ENCODE data around the gene HSPA1B.
"Not testable (repeated sequence)": the region's sequence is repeated elsewhere in the genome, so short reads cannot be mapped to it uniquely, and the experiment has no call there.

HSPA1B gene

GRCh38 chr6:31825553-31825952 lies 2.0 kb upstream of the HSPA1B start:
- peaks cover 21% of the 10 kb centered on the region for H3K36me3 Mint-ChIP-seq (ENCODE audit: insufficient read depth)
- DNase-seq (no peak), ATAC-seq (replicated peaks) (no peak)
- H3K4me3 Mint-ChIP-seq, result peak overlapping the region; percentile 96 to 97
- H3K27me3 Mint-ChIP-seq, result no peaks in the 10 kb centered on the region
- peak overlapping the region; percentile 96 to 97 for H3K27ac Mint-ChIP-seq
- H3K9me3 Mint-ChIP-seq, result no peaks in the 10 kb centered on the region
- peaks cover 25 to 46% of the 10 kb centered on the region in 2 donors for H3K4me1 Mint-ChIP-seq (ENCODE audit: low read depth in 2 of 2)

- no peaks in the 10 kb centered on the region for H3K27me3 Mint-ChIP-seq
- peak overlapping the region; percentile 96 to 97 for H3K27ac Mint-ChIP-seq
- peaks cover 18% of the 10 kb centered on the region for H3K36me3 Mint-ChIP-seq (ENCODE audit: insufficient read depth)
- H3K4me3 Mint-ChIP-seq, result peak overlapping the region; percentile 96 to 97
- H3K9me3 Mint-ChIP-seq, result no peaks in the 10 kb centered on the region
- peaks cover 23 to 45% of the 10 kb centered on the region in 2 donors for H3K4me1 Mint-ChIP-seq (ENCODE audit: low read depth in 2 of 2)
- ATAC-seq (replicated peaks) (peak; percentile 11), DNase-seq (no peak)
Observed at GRCh38 chr6:31826793-31827285, 699 bp upstream of the HSPA1B start.

DNA sequence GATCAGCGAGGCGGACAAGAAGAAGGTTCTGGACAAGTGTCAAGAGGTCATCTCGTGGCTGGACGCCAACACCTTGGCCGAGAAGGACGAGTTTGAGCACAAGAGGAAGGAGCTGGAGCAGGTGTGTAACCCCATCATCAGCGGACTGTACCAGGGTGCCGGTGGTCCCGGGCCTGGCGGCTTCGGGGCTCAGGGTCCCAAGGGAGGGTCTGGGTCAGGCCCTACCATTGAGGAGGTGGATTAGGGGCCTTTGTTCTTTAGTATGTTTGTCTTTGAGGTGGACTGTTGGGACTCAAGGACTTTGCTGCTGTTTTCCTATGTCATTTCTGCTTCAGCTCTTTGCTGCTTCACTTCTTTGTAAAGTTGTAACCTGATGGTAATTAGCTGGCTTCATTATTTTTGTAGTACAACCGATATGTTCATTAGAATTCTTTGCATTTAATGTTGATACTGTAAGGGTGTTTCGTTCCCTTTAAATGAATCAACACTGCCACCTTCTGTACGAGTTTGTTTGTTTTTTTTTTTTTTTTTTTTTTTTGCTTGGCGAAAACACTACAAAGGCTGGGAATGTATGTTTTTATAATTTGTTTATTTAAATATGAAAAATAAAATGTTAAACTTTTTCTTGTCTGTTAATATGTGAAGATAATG lies 2.2 kb downstream of the HSPA1B start:
- Mint-ChIP-seq H3K4me3 (peak overlapping the region; percentile 87 to 88), H3K9me3 (no peaks in the 10 kb centered on the region), H3K27me3 (no peaks in the 10 kb centered on the region), H3K27ac (peak overlapping the region; percentile 90 to 93), H3K4me1 (ENCODE audit: low read depth in 2 of 2) (peaks cover 17 to 33% of the 10 kb centered on the region in 2 donors), H3K36me3 (ENCODE audit: insufficient read depth) (peaks cover 20% of the 10 kb centered on the region)
- DNase-seq (no peak), ATAC-seq (replicated peaks) (peak; percentile 31)

GRCh38 chr6:31830886-31831335 lies 3.4 kb downstream of the HSPA1B start:
- Mint-ChIP-seq H3K9me3 (no peaks in the 10 kb centered on the region), H3K36me3 (ENCODE audit: insufficient read depth) (peaks cover 28% of the 10 kb centered on the region), H3K4me3 (peak overlapping the region; percentile 87 to 88), H3K4me1 (ENCODE audit: low read depth in 2 of 2) (peaks cover 23 to 35% of the 10 kb centered on the region in 2 donors), H3K27ac (peak overlapping the region; percentile 90 to 93), H3K27me3 (no peaks in the 10 kb centered on the region)
- DNase-seq, result no peak
- no peak for ATAC-seq (replicated peaks)

- Mint-ChIP-seq H3K36me3 (ENCODE audit: insufficient read depth) (peaks cover 34% of the 10 kb centered on the region), H3K4me3 (peak overlapping the region; percentile 87 to 88), H3K4me1 (ENCODE audit: low read depth in 2 of 2) (peaks cover 29 to 39% of the 10 kb centered on the region in 2 donors), H3K9me3 (no peaks in the 10 kb centered on the region), H3K27me3 (no peaks in the 10 kb centered on the region), H3K27ac (peak overlapping the region in 1 of 2 donors; percentile 44)
- ATAC-seq (replicated peaks), result no peak
- DNase-seq, result no peak
Observed at GRCh38 chr6:31831350-31832215, 4.0 kb downstream of the HSPA1B start.

GRCh38 chr6:31834367-31835250 lies 7.1 kb downstream of the HSPA1B start:
- H3K36me3 Mint-ChIP-seq (ENCODE audit: insufficient read depth), result peaks cover 57% of the 10 kb centered on the region
- H3K27me3 Mint-ChIP-seq, result no peaks in the 10 kb centered on the region
- H3K9me3 Mint-ChIP-seq, result no peaks in the 10 kb centered on the region
- H3K4me3 Mint-ChIP-seq, result peak overlapping the region; percentile 85 to 93
- peak; percentile 67 for ATAC-seq (replicated peaks)
- H3K4me1 Mint-ChIP-seq (ENCODE audit: low read depth in 2 of 2), result peaks cover 31 to 44% of the 10 kb centered on the region in 2 donors
- peak; percentile 68 to 83 (median 74) for DNase-seq
- peak overlapping the region; percentile 99 to 100 for H3K27ac Mint-ChIP-seq

DNA sequence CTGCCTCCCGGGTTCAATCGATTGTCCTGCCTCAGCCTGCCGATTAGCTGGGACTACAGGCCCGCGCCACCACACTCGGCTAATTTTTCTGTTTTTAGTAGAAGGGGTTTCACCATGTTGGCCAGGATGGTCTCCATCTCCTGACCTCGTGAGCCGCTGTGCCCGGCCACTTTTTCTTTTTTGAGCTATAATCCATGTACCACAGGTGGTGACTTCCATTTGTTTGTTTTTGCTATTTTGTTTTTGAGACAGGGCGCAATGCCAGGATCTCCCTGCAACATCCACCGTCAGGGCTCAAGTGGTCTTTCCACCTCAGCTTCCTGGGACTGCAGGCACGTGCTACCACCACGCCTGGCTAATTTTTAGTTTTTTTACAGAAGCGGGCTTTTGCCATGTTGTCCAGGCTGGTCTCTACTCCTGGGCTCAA lies 8.5 kb downstream of the HSPA1B start:
- H3K4me1 Mint-ChIP-seq (ENCODE audit: low read depth in 2 of 2), result peaks cover 26 to 29% of the 10 kb centered on the region in 2 donors
- DNase-seq (no peak), ATAC-seq (replicated peaks) (no peak)
- H3K9me3 Mint-ChIP-seq, result no peaks in the 10 kb centered on the region
- peak overlapping the region; percentile 99 to 100 for H3K27ac Mint-ChIP-seq
- H3K36me3 Mint-ChIP-seq (ENCODE audit: insufficient read depth), result peaks cover 71% of the 10 kb centered on the region
- H3K27me3 Mint-ChIP-seq, result no peaks in the 10 kb centered on the region
- H3K4me3 Mint-ChIP-seq, result peak overlapping the region; percentile 85 to 93

- Mint-ChIP-seq H3K4me1 (ENCODE audit: low read depth in 2 of 2) (peaks cover 26 to 29% of the 10 kb centered on the region in 2 donors), H3K36me3 (ENCODE audit: insufficient read depth) (peaks cover 78% of the 10 kb centered on the region), H3K27me3 (no peaks in the 10 kb centered on the region), H3K9me3 (no peaks in the 10 kb centered on the region), H3K27ac (peak overlapping the region; percentile 99 to 100), H3K4me3 (peak overlapping the region; percentile 85 to 93)
- ATAC-seq (replicated peaks), result no peak
- no peak for DNase-seq
Observed at GRCh38 chr6:31836474-31837368, 9.2 kb downstream of the HSPA1B start.

DNA sequence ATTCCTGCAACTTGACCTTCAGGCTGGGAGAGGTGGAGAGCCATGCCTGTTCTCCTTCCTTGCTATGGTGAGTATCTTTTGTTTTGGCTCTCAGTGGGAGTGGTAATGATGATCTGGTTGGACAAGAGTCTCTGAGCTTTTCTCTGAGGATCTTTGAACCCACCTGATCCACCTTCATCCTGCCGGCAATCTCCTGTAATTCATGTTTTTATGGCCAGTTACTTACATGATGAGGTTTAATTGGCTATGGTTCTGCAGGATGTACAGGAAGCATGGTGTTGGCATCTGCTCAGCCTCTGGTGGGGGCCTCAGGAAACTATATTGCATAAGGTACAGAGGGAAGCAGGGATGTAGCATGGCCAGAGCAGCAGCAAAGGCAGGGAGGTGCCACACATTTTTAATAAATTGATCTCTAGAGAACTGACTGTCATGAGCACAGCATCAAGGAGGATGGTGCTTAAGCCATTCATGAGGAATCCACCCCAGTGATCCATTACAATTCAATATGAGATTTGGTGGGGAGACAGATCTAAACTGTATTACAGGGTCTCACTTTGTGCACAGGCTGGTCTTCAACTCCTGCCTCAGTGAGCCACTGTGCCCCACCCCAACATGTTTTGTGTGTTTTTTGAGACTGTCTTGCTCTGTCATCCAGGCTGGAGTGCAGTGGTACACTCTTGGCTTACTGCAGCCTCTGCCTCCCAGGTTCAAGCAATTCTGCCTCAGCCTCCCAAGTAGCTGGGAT lies 10.0 kb downstream of the HSPA1B start:
- Mint-ChIP-seq H3K36me3 (ENCODE audit: insufficient read depth) (peaks cover 81% of the 10 kb centered on the region), H3K27me3 (no peaks in the 10 kb centered on the region), H3K27ac (peak overlapping the region; percentile 99 to 100), H3K9me3 (no peaks in the 10 kb centered on the region), H3K4me1 (ENCODE audit: low read depth in 2 of 2) (peaks cover 26 to 29% of the 10 kb centered on the region in 2 donors), H3K4me3 (peak overlapping the region; percentile 85 to 93)
- ATAC-seq (replicated peaks) (no peak), DNase-seq (no peak)

DNA sequence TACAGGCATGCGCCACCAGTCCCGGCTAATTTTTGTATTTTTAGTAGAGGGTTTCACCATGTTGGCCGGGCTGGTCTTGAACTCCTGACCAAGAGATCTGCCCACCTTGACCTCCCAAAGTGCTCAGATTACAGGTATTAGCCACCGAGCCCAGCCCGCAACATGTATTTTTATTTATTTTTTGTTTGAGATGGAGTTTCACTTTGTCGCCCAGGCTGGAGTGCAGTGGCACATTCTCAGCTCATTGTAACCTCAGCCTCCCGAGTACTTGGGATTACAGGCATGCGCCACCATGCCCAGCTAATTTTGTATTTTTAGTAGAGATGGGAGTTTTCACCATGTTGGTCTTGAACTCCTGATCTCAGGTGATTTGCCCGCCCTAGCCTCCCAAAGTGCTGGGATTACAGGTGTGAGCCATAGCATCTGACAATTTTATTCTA lies 10.6 kb downstream of the HSPA1B start:
- H3K9me3 Mint-ChIP-seq; H3K27me3 Mint-ChIP-seq; DNase-seq; ATAC-seq (replicated peaks): not testable (repeated sequence)
- H3K4me3 Mint-ChIP-seq, result peak overlapping the region; percentile 85 to 93
- H3K4me1 Mint-ChIP-seq (ENCODE audit: low read depth in 2 of 2), result peaks cover 26 to 29% of the 10 kb centered on the region in 2 donors
- H3K36me3 Mint-ChIP-seq (ENCODE audit: insufficient read depth), result peaks cover 81% of the 10 kb centered on the region
- peak overlapping the region; percentile 99 to 100 for H3K27ac Mint-ChIP-seq

DNA sequence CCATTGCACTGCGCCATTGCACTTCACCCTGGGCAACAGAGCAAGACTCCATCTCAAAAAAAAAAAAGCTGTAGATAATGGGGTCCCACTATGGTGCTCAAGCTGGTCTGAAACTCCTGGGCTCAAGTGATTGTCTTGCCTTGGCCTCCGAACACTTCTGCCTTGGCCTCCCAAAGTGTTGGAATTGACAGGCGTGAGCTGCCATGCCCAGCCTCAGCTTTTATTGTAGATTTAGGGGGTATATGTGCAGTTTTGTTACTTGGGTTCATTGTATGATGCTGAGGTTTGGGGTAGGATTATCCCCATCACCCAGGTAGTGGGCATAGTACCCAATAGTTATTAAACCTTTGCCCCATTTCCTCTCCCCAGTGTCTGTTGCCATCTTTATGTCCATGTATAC lies 11.4 kb downstream of the HSPA1B start:
- ATAC-seq (replicated peaks), result no peak
- H3K27me3 Mint-ChIP-seq, result no peaks in the 10 kb centered on the region
- peaks cover 26 to 29% of the 10 kb centered on the region in 2 donors for H3K4me1 Mint-ChIP-seq (ENCODE audit: low read depth in 2 of 2)
- no peaks in the 10 kb centered on the region for H3K9me3 Mint-ChIP-seq
- peaks cover 79% of the 10 kb centered on the region for H3K36me3 Mint-ChIP-seq (ENCODE audit: insufficient read depth)
- no peak for DNase-seq
- H3K27ac Mint-ChIP-seq, result peak overlapping the region in 1 of 2 donors; percentile 99
- peak overlapping the region in 1 of 2 donors; percentile 93 for H3K4me3 Mint-ChIP-seq

All from effector memory CD8-positive, alpha-beta T cell (primary cell).